Stimulated activated naive CD8-positive, alpha-beta T cell treated with anti-CD3 and anti-CD28 coated beads, Interleukin-15, Interleukin-2, amounts not matched to agents 100 ng/mL and 50 ng/mL, for 24 hours (primary cell): ENCODE data around the gene TOM1L2.

Experiments used
- H3K27ac Mint-ChIP-seq: one replicate; pipeline ENCODE4 v1.8.0; 2021; ENCODE audit warnings: mild to moderate bottlenecking, mixed read lengths
- H3K27me3 Mint-ChIP-seq: one replicate; pipeline ENCODE4 v1.8.0; 2021; ENCODE audit warnings: mixed read lengths
- H3K36me3 Mint-ChIP-seq: one replicate; pipeline ENCODE4 v1.8.0; 2021; ENCODE audit warnings: low read depth, mixed read lengths
- H3K4me1 Mint-ChIP-seq: one replicate; pipeline ENCODE4 v1.8.0; 2021; ENCODE audit warnings: low read depth, mixed read lengths
- H3K4me3 Mint-ChIP-seq: one replicate; pipeline ENCODE4 v1.8.0; 2021; ENCODE audit warnings: mild to moderate bottlenecking, mixed read lengths
- H3K9me3 Mint-ChIP-seq: one replicate; pipeline ENCODE4 v1.8.0; 2021; ENCODE audit warnings: mixed read lengths

Gene TOM1L2

DNA sequence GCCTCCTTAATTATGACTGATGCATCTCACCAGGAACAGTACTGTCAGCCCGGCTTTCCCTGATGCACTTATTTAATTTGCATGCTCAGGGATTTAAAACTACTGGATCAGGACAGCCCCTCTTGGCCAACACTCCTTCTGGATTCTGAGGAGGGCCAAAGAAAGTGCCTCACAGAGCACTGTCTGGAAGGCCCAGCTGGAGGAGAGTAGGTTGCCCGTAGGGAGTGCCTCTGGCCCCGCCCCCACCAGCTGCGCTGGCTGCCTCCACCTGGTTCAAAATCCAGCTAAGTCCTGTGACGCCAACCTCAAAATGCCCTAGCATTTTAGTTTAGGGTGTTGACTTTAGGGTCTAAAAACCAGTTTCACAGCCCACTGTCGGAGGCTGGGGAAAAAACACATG, 86.0 kb downstream of the TOM1L2 start:
- H3K36me3 Mint-ChIP-seq, result no peaks in the 10 kb centered on the region
- H3K27ac Mint-ChIP-seq, result no peak overlapping the region
- no peaks in the 10 kb centered on the region for H3K4me1 Mint-ChIP-seq
- H3K4me3 Mint-ChIP-seq, result no peak overlapping the region
- no peaks in the 10 kb centered on the region for H3K27me3 Mint-ChIP-seq
- no peaks in the 10 kb centered on the region for H3K9me3 Mint-ChIP-seq

DNA sequence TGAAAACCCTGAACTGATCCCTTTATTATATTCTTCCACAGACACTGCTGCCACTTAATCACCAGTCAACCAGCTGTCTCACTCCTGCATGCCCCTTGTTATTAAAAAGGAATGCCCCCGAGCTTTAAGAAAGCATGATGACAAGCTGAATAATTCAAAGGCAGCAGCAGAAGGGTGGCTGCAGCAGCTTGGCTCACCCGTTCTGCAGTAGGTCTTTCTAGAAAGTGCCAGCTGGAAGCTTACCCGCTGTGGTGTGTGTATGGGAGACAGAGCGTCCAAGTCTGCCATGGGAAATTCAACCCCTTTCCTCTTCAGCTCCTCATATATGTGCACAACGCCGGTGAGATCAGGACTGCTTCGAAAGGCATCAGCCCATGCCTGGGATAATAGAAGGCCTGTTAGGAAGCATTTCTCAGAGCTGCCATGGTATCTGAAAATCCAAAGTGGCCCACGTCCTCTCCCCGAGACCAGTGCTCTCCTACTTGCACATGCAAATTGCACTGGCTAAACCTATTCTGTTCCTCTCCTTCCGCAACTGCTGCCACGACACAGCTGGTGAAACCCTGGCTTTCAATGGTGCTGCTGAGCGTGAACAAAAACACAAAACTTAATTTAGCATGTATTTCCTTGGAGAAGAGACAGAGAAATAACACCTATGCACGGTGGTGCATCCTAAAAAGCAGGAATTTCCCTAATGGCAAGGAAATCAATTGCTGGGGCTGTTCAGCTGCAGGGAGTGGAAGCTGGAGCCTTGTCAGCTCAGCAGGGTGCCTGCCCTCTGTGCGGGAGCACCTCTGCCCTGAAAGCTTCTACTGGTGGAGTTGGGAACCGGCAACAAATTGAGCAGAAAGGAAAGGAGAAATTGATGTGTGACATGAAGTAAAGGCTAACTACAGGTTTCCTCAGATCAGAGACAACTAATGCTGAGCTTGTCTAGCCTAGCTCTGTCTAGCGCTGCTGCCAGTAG, 87.5 kb downstream of the TOM1L2 start:
- Mint-ChIP-seq H3K27ac (no peak overlapping the region), H3K36me3 (no peaks in the 10 kb centered on the region), H3K9me3 (no peaks in the 10 kb centered on the region), H3K27me3 (no peaks in the 10 kb centered on the region), H3K4me3 (no peak overlapping the region), H3K4me1 (no peaks in the 10 kb centered on the region)

DNA sequence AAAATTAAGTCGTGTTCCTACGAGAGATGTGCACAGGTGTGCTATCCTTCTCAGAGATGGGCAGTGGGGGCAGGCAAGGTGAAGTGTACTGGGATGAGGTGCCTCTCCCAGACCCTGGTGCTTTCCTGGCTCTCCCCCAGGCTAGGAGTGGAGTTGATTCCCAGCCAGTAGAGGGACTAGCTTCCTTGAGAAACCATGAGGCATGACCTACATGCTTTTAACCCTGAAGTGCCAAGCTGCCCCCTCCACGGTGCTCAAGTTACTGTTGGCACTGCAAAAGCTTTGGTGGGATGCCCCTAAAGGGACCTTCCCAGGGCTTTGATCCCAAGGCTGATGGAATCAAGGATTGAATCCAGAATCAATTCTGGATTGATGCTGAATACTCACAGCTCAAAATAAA, 88.4 kb downstream of the TOM1L2 start:
- no peaks in the 10 kb centered on the region for H3K4me1 Mint-ChIP-seq
- no peak overlapping the region for H3K27ac Mint-ChIP-seq
- H3K4me3 Mint-ChIP-seq, result no peak overlapping the region
- no peaks in the 10 kb centered on the region for H3K36me3 Mint-ChIP-seq
- H3K27me3 Mint-ChIP-seq, result no peaks in the 10 kb centered on the region
- no peaks in the 10 kb centered on the region for H3K9me3 Mint-ChIP-seq

DNA sequence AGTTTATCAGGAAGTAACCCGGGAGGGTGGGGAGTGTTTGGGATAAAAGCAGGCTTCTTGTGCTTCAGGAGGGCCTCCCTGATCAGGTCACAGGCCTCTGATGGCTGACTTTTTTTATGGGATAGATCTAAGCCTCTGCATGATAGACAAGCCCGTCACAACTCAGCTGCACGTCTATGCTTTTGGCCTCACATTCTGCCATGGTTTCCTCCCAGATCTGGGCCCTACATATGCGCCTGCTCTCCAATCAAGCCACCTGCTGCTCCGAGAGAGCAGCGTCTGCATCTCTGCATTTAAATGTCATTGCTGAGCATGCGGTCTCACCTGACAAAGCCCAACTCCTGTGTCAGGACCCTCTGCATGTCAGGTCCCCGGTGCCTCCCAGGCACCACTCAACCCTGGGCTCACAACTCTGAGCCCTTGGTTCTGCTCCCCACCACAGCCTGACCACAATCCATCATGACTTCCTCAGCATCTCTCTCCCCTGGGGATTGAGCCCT, 90.1 kb downstream of the TOM1L2 start:
- no peak overlapping the region for H3K27ac Mint-ChIP-seq
- no peaks in the 10 kb centered on the region for H3K4me1 Mint-ChIP-seq
- H3K36me3 Mint-ChIP-seq, result no peaks in the 10 kb centered on the region

DNA sequence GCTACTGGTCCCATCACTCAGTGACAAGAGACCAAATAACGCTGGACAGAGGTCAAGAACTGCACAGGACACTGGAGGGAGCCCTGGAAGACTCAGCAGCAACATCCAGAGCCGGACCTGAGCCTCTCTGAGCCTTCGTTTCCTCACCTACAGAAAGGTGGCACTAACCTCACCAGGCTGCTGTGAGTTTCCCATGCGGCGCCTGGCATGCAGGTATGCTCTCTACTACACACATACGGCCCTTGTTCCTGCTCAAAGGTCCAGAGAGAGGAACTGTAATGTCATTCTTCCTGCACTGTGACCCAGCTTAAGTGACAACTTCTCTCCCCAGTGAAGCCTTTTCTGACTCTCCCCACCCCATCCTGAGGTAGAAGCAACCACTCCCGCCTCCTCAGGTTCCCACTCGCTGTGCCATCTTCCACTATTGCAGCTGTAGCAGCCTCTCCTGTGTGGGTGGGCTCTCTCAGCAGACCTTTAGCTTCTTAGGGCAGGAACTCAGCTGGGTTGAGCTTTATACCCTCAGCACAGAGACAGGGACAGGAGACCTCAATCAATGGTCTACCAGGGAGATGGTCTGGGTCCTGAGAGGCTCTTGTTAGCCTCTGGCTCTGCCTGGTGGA, 91.5 kb downstream of the TOM1L2 start:
- no peaks in the 10 kb centered on the region for H3K9me3 Mint-ChIP-seq
- no peaks in the 10 kb centered on the region for H3K4me1 Mint-ChIP-seq
- no peak overlapping the region for H3K4me3 Mint-ChIP-seq
- peaks cover 9% of the 10 kb centered on the region for H3K36me3 Mint-ChIP-seq
- no peaks in the 10 kb centered on the region for H3K27me3 Mint-ChIP-seq
- no peak overlapping the region for H3K27ac Mint-ChIP-seq

More for the DNA sequence above, 90.1 kb downstream of the TOM1L2 start:
- Mint-ChIP-seq H3K4me3 (no peak overlapping the region), H3K9me3 (no peaks in the 10 kb centered on the region), H3K27me3 (no peaks in the 10 kb centered on the region)

DNA sequence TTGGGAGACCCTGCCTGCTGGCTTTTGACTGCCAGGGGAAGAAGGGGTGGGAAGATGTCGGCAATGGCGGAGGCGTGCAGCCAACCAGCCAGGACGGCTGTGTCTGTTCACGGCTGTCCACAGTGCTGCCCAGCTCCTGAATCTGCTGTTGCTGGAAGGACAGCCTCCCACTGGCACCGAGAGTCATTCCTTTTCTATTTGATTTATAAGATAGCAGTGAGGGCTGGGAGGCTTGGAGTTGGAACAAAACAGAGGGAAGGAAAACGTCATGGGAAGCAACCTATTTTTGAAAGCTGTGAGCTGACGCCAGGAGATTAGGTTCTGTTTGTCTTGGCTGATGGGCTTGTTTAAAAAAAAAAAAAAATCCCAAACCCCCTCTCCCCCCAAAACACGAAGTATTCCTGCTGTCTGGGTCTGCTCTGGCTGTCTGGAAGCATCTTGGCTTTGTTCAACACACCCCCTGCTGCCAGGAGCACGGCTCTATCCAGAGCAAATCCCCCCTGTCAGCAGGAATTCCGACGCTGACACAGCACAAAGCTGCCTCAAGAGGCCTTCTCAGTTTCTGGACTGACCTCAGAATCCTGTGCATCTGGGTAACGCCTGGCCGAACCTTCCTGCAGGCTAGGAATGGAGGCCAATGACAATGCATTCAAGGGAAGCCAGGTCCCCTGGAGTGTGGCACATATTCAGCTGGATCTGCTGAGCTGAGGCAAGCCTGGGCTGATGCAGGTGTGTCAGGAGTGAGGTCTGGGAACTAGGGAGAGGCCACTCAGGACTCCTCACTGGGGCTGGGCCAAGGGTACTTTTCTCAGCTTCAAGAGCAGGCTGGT, 94.5 kb downstream of the TOM1L2 start:
- peaks cover 13% of the 10 kb centered on the region for H3K36me3 Mint-ChIP-seq
- H3K27me3 Mint-ChIP-seq, result no peaks in the 10 kb centered on the region
- no peak overlapping the region for H3K4me3 Mint-ChIP-seq
- no peaks in the 10 kb centered on the region for H3K9me3 Mint-ChIP-seq
- H3K4me1 Mint-ChIP-seq, result no peaks in the 10 kb centered on the region
- no peak overlapping the region for H3K27ac Mint-ChIP-seq

DNA sequence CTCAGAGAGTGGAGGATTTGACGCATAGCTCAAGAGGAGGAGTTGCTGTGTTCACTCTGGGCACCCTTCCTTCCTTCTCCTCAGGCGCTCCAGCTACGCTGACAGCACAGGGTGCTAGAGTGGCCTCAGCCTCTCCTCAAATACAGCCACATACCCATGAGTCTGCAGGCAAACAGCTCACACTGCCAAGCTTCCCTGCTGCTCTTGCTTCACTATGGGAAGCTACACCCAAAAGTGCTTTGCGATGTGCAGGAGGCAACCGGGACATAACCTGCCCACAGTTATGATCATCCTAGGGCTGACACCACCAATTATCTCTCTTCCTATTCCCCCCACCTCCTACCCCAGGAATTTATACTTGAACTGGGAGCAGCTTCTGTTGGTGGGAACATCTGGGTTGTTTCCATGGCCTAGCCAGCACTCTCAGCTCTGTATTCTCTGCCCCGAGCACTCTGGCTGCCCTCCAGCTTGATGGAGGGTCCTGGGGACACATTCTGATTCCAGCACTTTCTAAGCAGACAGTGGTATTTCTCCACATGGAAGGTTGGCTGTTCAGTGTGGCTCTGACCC, 95.2 kb downstream of the TOM1L2 start:
- Mint-ChIP-seq H3K27ac (no peak overlapping the region), H3K36me3 (peaks cover 13% of the 10 kb centered on the region), H3K4me1 (no peaks in the 10 kb centered on the region), H3K27me3 (no peaks in the 10 kb centered on the region), H3K4me3 (no peak overlapping the region), H3K9me3 (no peaks in the 10 kb centered on the region)

DNA sequence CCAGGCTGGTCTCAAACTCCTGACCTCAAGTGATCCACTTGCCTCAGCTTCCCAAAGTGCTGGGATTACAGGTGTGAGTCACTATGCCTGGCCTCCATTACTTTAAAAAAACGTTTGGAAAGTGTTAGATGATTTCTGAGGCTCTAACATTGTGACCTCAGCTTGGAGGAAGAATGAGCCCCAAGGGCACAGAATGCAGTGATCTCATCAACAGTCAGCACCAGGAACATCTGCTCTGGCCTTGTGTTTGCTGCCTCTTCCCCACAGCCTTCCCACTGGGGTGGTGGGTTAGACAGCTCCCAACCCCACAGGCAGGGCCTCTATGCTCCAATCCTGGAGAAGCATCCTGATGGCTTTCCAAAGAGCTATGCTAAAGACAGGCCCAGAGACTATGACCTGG, 97.7 kb downstream of the TOM1L2 start:
- Mint-ChIP-seq H3K27ac (no peak overlapping the region), H3K9me3 (no peaks in the 10 kb centered on the region), H3K4me1 (no peaks in the 10 kb centered on the region), H3K27me3 (no peaks in the 10 kb centered on the region), H3K36me3 (peaks cover 17% of the 10 kb centered on the region), H3K4me3 (no peak overlapping the region)

DNA sequence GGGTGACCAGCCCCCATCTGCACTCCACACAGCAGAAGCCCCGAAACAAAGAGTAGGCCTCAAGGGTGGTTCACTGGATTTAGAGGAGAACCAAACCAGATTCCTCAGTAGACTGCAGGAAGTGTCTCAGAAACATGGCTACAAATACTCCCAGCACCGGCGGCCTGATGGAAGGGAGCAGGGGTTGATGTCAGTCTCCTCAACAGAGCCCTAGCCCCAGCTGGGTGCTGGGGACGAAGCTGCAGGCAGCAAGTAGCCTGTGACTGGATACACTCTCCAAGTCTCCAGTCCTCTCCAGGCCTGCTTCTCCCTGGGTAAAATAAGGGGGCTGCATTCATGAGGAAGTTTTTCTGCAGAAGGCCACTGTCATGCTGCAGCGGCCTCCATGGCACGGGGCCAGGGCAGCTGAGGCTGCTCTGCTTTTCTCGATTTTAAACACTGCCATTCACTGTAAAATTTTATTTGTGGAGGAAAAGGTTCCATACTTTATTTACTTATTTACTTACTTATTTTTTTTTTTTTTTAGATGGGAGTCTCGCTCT, 98.7 kb downstream of the TOM1L2 start:
- H3K36me3 Mint-ChIP-seq, result peaks cover 17% of the 10 kb centered on the region
- no peak overlapping the region for H3K27ac Mint-ChIP-seq
- no peak overlapping the region for H3K4me3 Mint-ChIP-seq
- no peaks in the 10 kb centered on the region for H3K27me3 Mint-ChIP-seq
- H3K9me3 Mint-ChIP-seq, result no peaks in the 10 kb centered on the region
- H3K4me1 Mint-ChIP-seq, result no peaks in the 10 kb centered on the region

DNA sequence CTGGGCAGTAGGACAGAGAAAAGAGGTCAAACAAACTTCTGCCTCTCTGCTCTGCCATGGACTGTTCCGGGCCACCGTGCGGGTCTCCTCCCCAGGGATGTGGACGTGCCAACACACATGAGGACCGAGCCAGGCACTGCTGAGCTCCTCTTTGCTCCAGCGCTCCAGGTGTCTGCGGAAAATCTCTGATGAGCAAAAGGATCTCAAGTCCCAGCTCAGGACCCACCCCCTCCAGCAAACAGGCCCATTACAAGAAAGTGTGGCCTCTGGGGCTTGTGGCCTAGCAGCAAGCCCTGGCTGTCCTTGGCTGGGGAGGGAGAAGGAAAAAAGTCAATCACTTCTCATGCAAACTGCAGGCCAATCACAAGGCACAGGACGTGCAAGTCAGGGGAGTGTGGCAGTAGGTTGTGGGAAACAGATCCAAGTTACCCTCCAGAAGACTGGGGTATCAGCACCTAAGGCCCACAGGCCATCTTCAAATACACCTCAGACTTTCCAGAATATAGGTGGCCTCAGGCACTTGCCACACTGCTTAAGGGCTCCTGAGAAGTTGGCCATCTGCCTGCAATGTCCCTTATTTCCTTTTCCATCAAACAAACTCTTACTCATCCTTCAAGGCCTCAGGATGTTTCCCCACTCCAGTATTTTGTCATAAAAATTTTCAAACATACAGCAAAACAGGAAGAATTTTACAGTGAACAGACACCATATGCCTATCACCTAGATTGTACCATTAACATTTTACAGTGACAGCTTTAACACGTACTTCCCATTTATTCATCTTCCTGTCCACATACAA, 99.5 kb downstream of the TOM1L2 start:
- H3K27ac Mint-ChIP-seq, result no peak overlapping the region
- H3K9me3 Mint-ChIP-seq, result no peaks in the 10 kb centered on the region
- peaks cover 17% of the 10 kb centered on the region for H3K36me3 Mint-ChIP-seq
- no peak overlapping the region for H3K4me3 Mint-ChIP-seq
- H3K4me1 Mint-ChIP-seq, result no peaks in the 10 kb centered on the region
- no peaks in the 10 kb centered on the region for H3K27me3 Mint-ChIP-seq

DNA sequence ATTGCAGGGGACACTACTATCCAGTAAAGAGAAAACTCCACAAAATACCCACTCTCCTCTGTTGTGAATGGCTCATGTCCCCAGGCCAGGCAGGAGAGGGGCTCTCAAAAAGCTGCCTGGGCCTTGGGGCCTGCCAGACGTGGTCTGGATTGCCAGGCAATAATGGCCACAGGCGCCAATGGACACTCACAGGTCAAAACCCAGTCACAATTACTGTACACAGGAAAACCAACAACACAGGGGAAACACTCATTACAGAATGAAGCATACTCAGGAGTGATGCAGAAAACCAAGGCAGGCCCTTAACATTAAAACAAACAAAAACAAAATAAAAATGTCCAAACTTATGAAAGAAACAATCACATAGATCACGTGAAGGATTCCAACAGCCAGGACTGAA, 100.3 kb downstream of the TOM1L2 start:
- Mint-ChIP-seq H3K27ac (no peak overlapping the region), H3K36me3 (peaks cover 15% of the 10 kb centered on the region), H3K4me3 (no peak overlapping the region), H3K27me3 (no peaks in the 10 kb centered on the region), H3K9me3 (no peaks in the 10 kb centered on the region), H3K4me1 (no peaks in the 10 kb centered on the region)

DNA sequence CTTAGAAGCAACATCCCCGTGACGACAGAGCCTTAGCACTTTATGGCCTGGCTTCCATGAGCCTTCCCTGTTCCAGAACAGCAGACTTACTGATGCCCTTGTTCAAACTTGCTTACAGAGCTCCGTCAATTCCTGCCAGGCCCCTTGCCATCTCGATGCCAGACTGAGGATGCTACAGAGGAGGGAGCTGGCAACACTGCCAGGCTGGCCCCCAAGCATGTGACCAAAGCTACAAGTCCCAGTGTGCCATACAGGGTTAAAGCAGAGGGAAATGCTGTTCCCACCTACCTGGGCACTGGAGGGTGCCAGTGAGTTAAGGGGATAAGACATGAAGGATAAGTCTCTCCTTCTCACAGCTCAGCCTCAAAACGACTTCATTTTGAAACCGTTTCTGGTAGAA, 102.0 kb downstream of the TOM1L2 start:
- H3K9me3 Mint-ChIP-seq, result no peaks in the 10 kb centered on the region
- no peak overlapping the region for H3K4me3 Mint-ChIP-seq
- no peaks in the 10 kb centered on the region for H3K4me1 Mint-ChIP-seq
- H3K27me3 Mint-ChIP-seq, result no peaks in the 10 kb centered on the region
- peaks cover 4% of the 10 kb centered on the region for H3K36me3 Mint-ChIP-seq
- no peak overlapping the region for H3K27ac Mint-ChIP-seq

DNA sequence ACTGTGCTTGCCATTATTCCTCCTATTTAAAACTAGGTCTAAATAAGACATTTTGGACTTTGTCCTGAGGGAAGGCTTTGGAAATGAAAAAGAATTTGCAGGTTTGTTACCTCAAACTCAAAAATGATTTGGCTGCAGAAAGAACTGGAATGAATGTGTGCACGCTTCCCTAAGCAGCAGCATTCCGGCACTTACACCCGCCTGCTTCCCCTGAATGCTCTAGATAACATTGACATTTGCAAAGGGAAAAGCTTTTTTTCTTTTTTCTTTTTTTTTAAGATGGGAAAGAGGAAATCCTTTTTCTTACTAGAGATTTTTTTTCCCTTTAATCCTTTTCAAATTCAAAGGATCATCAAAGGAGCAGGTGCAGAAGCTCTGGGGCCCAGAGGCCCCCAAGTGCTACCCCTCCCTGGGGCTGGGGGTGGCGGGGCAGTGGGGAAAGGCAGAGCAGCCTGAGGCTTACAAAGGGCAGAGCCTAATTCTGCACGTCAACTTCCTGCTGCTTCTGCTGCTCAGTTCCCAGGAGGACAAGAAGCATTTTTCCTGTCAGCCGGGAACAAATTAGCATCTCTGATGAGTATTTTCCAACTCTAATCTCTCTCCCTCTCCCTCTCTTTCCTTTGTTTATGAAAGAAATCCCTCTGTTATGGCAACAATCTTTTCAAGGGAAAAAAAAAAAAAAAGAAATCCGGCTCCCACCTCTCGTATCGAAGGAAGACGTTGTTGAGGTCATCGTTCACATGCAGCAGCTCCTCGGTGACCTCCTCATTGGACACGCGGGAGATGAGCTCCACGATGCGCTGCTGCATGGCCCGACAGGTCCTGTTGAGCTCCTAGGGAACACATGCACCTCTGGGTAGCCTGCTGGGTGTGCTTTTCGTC, 103.3 kb downstream of the TOM1L2 start:
- Mint-ChIP-seq H3K36me3 (peaks cover 4% of the 10 kb centered on the region), H3K4me1 (no peaks in the 10 kb centered on the region), H3K4me3 (no peak overlapping the region), H3K27ac (no peak overlapping the region), H3K27me3 (no peaks in the 10 kb centered on the region), H3K9me3 (no peaks in the 10 kb centered on the region)
